Activated CD4-positive, alpha-beta T cell treated with anti-CD3 and anti-CD28 coated beads, Interleukin-10, Interleukin-2, amounts not matched to agents 100 ng/mL and 50 ng/mL, durations not matched to agents 16 hours and 8 hours (primary cell): ENCODE measurements around the gene GTF3C1.
"Not testable (repeated sequence)": the region's sequence is repeated elsewhere in the genome, so short reads cannot be mapped to it uniquely, and the experiment has no call there.

Source experiments
- DNase-seq: peaks from one replicate; pipeline ENCODE4 v3.0.0-alpha.2; 2020

GTF3C1 gene

DNA sequence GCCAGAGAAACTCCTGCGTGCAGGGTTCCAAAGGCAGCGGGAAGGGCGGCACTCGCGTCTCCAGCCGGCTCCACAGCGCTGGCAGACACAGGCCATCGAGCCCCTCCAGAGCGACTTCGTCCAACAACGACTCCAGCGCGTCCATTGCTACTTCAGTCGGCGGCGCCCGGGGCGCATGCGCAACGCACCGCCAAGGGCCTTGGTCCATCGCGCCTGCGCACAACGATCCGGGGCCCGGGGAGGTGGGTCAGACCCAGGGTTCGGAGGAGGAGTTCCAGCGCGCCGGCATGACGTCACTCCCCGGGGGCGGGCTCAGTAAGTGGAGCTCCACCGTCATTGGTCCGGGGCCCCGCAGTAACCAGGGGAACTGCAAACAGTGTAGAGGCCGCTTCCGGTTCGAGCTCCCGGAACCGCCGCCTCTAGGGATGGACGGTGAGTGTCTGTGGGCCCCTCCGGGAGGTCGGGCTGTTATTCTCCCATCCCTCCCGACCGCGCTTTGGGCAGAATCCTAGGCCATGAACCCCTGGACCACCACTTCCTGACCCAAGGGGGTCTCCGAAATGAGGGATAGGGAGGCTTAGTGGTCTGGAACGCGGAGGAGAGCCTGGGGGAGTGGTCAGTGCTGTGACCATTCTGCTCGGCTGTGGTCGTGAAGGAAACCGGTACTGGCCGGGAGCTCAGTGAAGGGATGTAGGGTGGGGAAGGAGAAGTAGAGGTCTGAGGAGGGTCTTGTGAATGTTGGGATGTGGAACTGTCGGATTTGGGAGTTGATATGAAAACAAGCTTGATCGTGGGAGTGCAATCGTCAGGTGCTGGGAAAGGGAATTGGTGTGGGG, at the start of gene GTF3C1, which contains the start of gene KATNIP:
GTF3C1 (minus strand) TSS at position 168 of the 836 bp plus-strand sequence; CDS start at position 145, 23 bp downstream.
KATNIP (plus strand) TSS at position 399 of the 836 bp plus-strand sequence; CDS start at position 426, 27 bp downstream.
- peak; percentile 100 for DNase-seq

DNA sequence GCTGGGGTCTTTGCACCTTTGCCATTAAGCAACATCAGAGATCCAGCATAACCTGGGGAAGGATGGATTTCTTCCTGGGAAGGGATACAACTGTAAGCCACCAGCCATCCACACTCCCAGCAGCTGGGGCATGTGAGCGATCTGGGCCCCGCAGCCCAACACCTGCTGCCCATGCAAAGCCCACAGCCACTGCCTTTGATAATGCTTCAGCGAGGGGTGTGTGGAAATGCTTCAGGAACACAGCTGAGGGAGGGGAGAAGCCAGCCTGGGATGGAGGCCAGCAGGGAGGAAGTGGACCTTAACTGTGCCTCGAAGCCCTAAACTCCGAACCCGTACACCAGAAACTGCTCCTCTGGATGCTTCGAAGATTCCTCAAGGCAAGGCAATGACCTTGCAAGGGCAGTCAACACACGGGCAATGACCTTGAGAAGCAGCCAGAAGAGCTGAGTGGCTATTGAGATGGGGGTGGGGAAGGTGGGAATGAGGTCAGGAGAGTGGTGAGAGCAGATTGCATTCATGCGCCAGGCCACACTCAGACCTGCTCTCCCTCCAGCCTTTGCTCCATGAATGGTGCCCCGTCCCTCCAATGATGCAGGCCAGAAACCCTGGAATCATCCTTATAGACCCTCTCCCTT, 49.3 kb upstream of the GTF3C1 start:
- DNase-seq = no peak

- DNase-seq = no peak
Measured at GRCh38 chr16:27598220-27598619, 48.5 kb upstream of the GTF3C1 start.

GRCh38 chr16:27597361-27597760, 47.6 kb upstream of the GTF3C1 start:
- no peak for DNase-seq

DNA sequence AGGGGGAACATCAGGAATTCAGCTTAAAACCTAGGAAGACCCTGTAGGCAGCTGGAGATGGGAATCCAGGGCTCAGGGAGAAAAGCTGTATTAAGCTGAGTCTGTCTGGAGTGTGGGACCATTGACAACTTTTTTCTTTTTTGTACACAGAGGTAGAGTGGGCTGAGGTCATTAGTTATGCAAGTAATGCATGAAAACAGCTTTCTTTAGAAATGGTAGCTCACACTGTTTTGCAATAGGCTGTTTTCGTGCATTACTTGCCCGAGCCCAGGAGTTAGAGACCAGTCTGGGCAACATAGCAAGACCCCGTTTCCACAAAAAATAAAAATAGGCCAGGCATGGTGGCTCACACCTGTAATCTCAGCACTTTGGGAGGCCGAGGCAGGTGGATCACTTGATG, 46.7 kb upstream of the GTF3C1 start:
- DNase-seq = no peak

DNA sequence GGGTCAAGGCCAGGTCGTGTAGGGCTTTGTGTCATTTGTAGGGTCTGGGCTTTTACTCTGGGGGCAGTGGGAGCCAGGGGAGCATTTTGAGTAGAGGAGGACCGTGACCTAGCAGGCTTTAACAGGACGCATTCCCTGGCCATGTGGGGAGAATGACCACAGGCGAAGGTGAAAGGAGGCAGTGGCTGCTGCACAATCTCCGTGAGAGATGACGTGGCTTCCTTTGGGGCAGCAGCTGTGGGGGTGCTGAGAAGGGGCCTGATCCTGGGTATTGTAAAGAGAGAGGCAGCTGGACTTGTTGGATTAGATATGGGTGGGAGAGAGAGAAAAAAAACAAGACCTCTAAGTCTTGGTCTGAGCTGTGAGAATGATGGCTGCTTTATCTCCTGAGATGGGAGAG, 46.3 kb upstream of the GTF3C1 start:
- DNase-seq = no peak

DNA sequence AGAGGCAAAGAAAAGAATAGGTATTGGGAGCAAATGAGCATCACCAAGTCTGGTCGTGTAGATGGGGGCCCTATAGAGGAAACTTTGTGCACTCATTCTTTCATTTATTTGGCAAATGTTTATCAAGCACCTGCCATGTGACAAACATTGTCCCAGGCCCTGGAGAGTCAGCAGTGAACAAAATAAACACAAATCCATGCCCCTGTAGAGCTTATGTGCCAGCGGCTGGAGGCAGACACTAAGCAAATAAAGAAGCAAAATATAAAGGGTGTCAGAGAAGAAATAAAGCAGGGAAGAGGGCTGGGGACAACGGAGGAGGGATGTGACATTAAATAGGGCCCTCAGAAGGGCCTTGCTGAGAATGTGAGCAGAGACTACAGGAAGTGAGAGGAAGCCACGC, 45.8 kb upstream of the GTF3C1 start:
- DNase-seq = no peak

- no peak for DNase-seq
Measured at GRCh38 chr16:27591837-27592236, 42.1 kb upstream of the GTF3C1 start.

- DNase-seq = no peak
Measured at GRCh38 chr16:27588057-27588456, 38.3 kb upstream of the GTF3C1 start.

DNA sequence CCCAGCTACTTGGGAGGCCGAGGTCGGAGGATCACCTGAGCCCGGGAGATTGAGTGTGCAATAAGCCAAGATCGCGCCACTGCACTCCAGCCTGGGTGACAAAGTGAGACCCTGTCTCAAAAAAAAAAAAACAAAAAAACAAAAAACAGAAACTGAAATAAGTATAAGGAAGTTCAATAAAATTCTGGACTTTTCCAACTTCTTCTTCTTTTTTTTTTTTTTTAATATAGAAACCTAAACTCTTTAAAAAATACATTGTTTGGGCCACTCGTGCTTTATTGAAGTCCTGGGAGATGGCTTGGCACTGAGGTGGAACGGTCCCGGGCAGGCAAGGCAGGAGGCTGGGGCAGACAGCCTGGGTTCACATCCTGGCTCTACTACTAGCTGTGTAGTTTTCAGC, 37.0 kb upstream of the GTF3C1 start:
- no peak for DNase-seq

- DNase-seq = no peak
Measured at GRCh38 chr16:27585200-27585599, 35.5 kb upstream of the GTF3C1 start.

GRCh38 chr16:27583634-27584033, 33.9 kb upstream of the GTF3C1 start:
- no peak for DNase-seq

DNA sequence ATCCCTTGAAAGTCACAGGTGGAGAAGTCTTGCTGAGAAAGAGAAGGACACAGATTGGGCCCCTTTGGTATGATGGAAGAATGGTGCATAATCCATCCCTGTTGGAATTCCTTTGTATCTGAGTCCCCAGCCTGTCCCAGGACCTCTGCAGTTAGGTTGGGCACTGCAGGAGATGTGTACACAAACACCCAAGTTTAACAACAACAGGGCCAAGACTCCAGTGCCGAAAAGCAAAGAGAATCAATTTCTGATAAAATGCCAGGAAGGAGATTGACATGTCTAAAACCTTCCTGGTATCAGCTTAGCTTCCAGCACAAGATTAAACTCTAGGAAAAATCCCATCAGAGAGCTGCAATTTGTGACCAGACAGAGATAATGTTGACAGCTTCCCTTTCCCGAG, 33.2 kb upstream of the GTF3C1 start:
- DNase-seq = no peak

- DNase-seq = no peak
Measured at GRCh38 chr16:27579087-27579980, 29.6 kb upstream of the GTF3C1 start.

GRCh38 chr16:27576729-27577128, 27.0 kb upstream of the GTF3C1 start:
- no peak for DNase-seq

DNA sequence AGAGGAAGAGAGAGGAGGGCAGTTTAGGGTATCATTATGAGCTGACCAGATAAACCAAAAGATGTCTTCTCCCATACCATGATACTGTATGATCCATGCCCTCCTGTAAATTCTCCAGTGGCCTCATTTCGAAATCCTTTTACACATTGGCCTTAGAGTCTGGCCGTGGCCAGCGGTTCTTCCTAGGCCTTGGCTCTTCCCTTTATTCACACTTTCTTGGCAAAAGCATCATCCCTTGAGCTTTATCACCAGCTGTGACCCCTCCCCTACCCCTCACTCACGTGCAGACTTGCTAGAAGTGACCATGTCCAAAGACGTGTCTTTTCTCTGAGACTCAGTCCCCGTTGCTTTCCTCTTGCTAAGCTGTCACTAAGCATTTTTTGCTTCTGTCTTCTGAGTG, 23.0 kb upstream of the GTF3C1 start:
- no peak for DNase-seq

GRCh38 chr16:27571433-27572326, 22.0 kb upstream of the GTF3C1 start:
- DNase-seq = no peak

DNA sequence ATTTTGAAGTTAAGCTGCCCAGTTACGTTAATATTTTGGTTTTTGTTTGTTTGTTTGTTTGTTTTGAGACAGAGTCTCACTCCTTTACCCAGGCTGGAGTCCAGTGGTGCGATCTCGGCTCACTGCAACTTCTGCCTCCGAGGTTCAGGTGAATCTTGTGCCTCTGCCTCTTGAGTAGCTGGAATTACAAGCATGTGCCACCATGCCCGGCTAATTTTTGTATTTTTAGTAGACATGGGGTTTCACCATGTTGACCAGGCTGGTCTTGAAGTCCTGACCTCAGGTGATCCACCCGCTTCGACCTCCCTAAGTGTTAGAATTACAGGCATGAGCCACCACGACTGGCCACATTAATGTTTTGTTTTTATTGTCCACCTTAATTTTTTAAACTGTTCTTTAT, 21.3 kb upstream of the GTF3C1 start:
- not testable (repeated sequence) for DNase-seq

DNA sequence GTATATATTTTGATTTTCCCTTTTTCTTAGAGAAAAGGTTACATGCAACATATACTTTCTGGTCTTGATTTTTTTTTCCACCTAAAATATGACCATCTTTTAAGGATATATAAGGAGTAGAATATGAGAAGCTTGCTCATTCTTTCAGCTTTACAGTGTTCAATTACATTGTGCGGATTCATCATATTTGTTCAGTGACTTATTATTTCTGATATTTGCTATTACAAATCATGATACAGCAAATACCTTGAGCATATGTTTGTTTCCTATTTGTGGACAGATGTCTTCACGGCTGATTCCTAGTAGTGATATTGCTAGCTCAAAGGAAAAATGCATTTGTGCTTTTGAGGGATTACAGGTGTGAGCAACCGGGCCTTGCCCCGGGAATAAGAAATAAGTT, 18.4 kb upstream of the GTF3C1 start:
- no peak for DNase-seq

- no peak for DNase-seq
Measured at GRCh38 chr16:27566417-27566816, 16.7 kb upstream of the GTF3C1 start.

- no peak for DNase-seq
Measured at GRCh38 chr16:27564224-27564623, 14.5 kb upstream of the GTF3C1 start.

GRCh38 chr16:27561216-27561615, 11.5 kb upstream of the GTF3C1 start:
- DNase-seq = no peak
